ENCODE data around the gene ERG28. TPM values are rescaled to one million over a fixed set of nuclear protein-coding genes. Genes with fewer than 3 reads are reported as not detected.

The ERG28 gene
- 10 to 100 TPM; 13.6 to 41.1 TPM for total RNA-seq
- 10 to 100 TPM; 39.3 to 67.2 TPM for polyA plus RNA-seq
- long read RNA-seq, donor 1, transcript ERG28-201 (5 exons, 2,633 nt) = major isoform, 54 of 54 reads
- long read RNA-seq, donor 1, partial matches to known transcripts = 0 of 54 reads
- long read RNA-seq, donor 1, other reads (novel, unspliced or antisense) = 0 of 54 reads
- long read RNA-seq, donor 2, transcript ERG28-201 (5 exons, 2,633 nt) = major isoform, 11 of 11 reads
- long read RNA-seq, donor 2, partial matches to known transcripts = 0 of 11 reads
- long read RNA-seq, donor 2, other reads (novel, unspliced or antisense) = 0 of 11 reads
- long read RNA-seq, donor 3, transcript ERG28-201 (5 exons, 2,633 nt) = major isoform, 26 of 26 reads
- long read RNA-seq, donor 3, partial matches to known transcripts = 0 of 26 reads
- long read RNA-seq, donor 3, other reads (novel, unspliced or antisense) = 0 of 26 reads
- long read RNA-seq, donor 4, transcript ERG28-201 (5 exons, 2,633 nt) = major isoform, 20 of 35 reads
- long read RNA-seq, donor 4, partial matches to known transcripts = 15 of 35 reads
- long read RNA-seq, donor 4, other reads (novel, unspliced or antisense) = 0 of 35 reads
- long read RNA-seq, donor 5, transcript ERG28-201 (5 exons, 2,633 nt) = major isoform, 53 of 81 reads
- long read RNA-seq, donor 5, partial matches to known transcripts = 28 of 81 reads
- long read RNA-seq, donor 5, other reads (novel, unspliced or antisense) = 0 of 81 reads

- Histone ChIP-seq H3K27me3 (ENCODE audit: control insufficient read depth in 3 of 3, insufficient read depth in 3 of 3, low read length in 2 of 3) (no peaks in the 10 kb centered on the region), H3K27ac (ENCODE audit: low read depth in 1 of 2, low read length in 1 of 2) (peak within 1 kb of the TSS; percentile 92 to 98), H3K9me3 (ENCODE audit: control insufficient read depth in 4 of 4, insufficient read depth in 3 of 4, low read length in 3 of 4) (no peaks in the 10 kb centered on the region), H3K9ac (ENCODE audit: insufficient read depth in 1 of 2, low read length in 2 of 2) (peak within 1 kb of the TSS; percentile 74 to 97), H3K4me3 (peak within 1 kb of the TSS; percentile 93), H3K36me3 (ENCODE audit: control insufficient read depth in 4 of 4, insufficient read depth in 4 of 4, low read length in 4 of 4) (peaks cover 2 to 19% (median 7%) of the 10 kb centered on the region in 4 donors), H3K4me1 (ENCODE audit: control insufficient read depth in 5 of 5, insufficient read depth in 5 of 5, low read length in 5 of 5) (peaks cover 0 to 15% (median 3%) of the 10 kb centered on the region in 5 donors)
- TF ChIP-seq CTCF (IDR thresholded peaks at IDR 0.05; ENCODE audit: control extremely low read depth, extremely low read depth) = no peak
- DNase-seq = peak; percentile 97 to 98 (median 98)
- WGBS, 2 donors = 0% methylated on average over 59 to 60 of the region's 60 CpGs
- ATAC-seq (ENCODE audit: insufficient read depth, low FRiP score) = peak; percentile 98
These were observed at the start of gene ERG28, which contains the start of gene TTLL5 for GRCh38 chr14:75660630-75661498. Gene ERG28 (minus strand): TSS chr14:75660876. CDS start chr14:75657502, 3,374 bp downstream. Gene TTLL5 (plus strand): TSS chr14:75661246. CDS start chr14:75663150, 1,904 bp downstream.

GRCh38 chr14:75709207-75709812, 48.6 kb upstream of the ERG28 start:
- no peak for ATAC-seq (ENCODE audit: insufficient read depth, low FRiP score)
- Histone ChIP-seq H3K9me3 (ENCODE audit: control insufficient read depth in 4 of 4, insufficient read depth in 3 of 4, low read length in 3 of 4) (no peaks in the 10 kb centered on the region), H3K9ac (ENCODE audit: insufficient read depth in 1 of 2, low read length in 2 of 2) (no peak overlapping the region), H3K4me3 (no peak overlapping the region), H3K27me3 (ENCODE audit: control insufficient read depth in 3 of 3, insufficient read depth in 3 of 3, low read length in 2 of 3) (no peaks in the 10 kb centered on the region), H3K27ac (ENCODE audit: low read depth in 1 of 2, low read length in 1 of 2) (no peak overlapping the region), H3K36me3 (ENCODE audit: control insufficient read depth in 4 of 4, insufficient read depth in 4 of 4, low read length in 4 of 4) (peaks cover 0 to 4% (median 3%) of the 10 kb centered on the region in 4 donors), H3K4me1 (ENCODE audit: control insufficient read depth in 5 of 5, insufficient read depth in 5 of 5, low read length in 5 of 5) (peaks cover 0 to 18% (median 6%) of the 10 kb centered on the region in 5 donors)
- DNase-seq = peak; percentile 87 to 94 (median 94)
- WGBS, 2 donors = 58 to 60% methylated on average over 10 of the region's 10 CpGs
- peak; percentile 54 for TF ChIP-seq CTCF (IDR thresholded peaks at IDR 0.05; ENCODE audit: control extremely low read depth, extremely low read depth)

GRCh38 chr14:75705014-75705413, 44.3 kb upstream of the ERG28 start:
- Histone ChIP-seq H3K4me3 (no peak overlapping the region), H3K27ac (ENCODE audit: low read depth in 1 of 2, low read length in 1 of 2) (no peak overlapping the region), H3K4me1 (ENCODE audit: control insufficient read depth in 5 of 5, insufficient read depth in 5 of 5, low read length in 5 of 5) (peaks cover 3 to 30% (median 7%) of the 10 kb centered on the region in 5 donors), H3K9ac (ENCODE audit: insufficient read depth in 1 of 2, low read length in 2 of 2) (no peak overlapping the region), H3K27me3 (ENCODE audit: control insufficient read depth in 3 of 3, insufficient read depth in 3 of 3, low read length in 2 of 3) (no peaks in the 10 kb centered on the region), H3K9me3 (ENCODE audit: control insufficient read depth in 4 of 4, insufficient read depth in 3 of 4, low read length in 3 of 4) (no peaks in the 10 kb centered on the region), H3K36me3 (ENCODE audit: control insufficient read depth in 4 of 4, insufficient read depth in 4 of 4, low read length in 4 of 4) (peaks cover 8 to 13% (median 9%) of the 10 kb centered on the region in 4 donors)
- WGBS, 2 donors = 85 to 91% methylated on average over 3 of the region's 3 CpGs
- ATAC-seq (ENCODE audit: insufficient read depth, low FRiP score) (no peak), DNase-seq (no peak)
- TF ChIP-seq CTCF (IDR thresholded peaks at IDR 0.05; ENCODE audit: control extremely low read depth, extremely low read depth) = no peak
